Activated T-helper 1 cell treated with anti-CD3 and anti-CD28 coated beads, Interleukin-2, amount 50 U/mL, for 16 hours (primary cell): ENCODE data around the gene SPSB1.

ENCODE experiments used
- DNase-seq, 2 donors: peaks; one replicate each; pipeline ENCODE4 v3.0.0-alpha.2; 2020; ENCODE audit warnings: low read depth in 1 of 2, low spot score in 1 of 2

SPSB1 gene

DNA sequence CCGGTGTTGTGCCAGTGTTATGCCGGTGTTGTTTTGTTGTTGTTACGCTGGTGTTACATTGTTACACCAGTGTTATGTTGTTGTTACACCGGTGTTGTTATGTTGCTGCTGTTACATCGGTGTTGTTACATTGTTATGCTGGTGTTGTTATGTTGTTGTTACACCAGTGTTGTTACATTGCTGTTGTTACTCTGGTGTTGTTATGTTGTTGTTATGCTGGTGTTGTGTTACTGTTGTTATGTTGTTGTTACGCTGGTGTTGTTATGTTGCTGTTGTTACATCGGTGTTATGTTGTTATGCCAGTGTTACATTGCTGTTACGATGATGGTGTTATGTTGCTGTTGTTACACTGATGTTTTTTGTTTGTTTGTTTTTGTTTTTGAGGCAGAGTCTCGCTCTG lies 34.1 kb upstream of the SPSB1 start:
- no peak for DNase-seq

DNA sequence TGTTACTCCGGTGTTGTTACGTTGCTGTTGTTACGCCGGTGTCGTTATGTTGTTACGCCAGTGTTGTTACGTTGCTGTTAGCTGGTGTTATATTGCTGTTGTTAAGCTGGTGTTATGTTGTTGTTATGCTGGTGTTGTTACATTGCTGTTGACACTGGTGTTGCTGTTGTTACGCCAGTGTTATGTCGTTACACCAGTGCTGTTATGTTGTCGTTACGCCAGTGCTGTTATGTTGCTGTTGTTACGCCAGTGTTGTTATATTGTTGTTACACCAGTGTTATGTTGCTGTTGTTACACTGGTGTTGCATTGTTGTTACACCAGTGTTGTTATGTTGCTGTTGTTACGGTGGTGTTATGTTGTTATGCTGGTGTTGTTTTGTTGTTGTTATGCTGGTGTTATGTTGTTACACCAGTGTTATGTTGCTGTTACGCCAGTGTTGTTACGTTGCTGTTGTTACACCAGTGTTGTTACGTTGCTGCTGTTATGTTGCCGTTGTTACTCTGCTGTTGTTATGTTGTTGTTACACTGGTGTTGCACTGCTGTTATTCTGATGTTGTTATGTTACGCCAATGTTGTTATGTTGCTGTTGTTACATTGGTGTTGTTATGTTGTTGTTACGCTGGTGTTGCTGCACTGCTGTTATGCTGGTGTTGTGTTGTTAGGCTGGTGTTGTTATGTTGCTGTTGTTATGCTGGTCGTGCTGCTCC lies 32.5 kb upstream of the SPSB1 start:
- no peak for DNase-seq

DNA sequence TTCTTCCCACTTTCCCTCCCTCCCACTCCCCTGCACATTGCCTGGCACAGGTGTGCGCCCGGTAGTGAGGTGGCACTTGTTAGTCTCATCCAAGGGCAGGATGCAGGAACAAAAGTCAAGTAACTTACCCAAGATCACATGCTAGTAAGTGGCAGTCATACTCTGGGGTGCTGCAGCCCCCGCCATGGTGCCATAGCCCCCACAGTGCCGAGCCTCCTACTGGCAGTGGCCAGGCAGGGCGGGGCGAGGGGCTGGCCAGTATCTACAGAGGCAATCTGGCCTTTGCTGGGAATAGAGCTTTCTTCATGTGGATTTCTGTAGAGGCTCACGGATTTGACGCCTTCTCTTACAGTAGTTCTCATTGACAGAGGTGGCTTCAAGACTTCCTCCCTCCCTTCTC lies 31.2 kb upstream of the SPSB1 start:
- no peak for DNase-seq

DNA sequence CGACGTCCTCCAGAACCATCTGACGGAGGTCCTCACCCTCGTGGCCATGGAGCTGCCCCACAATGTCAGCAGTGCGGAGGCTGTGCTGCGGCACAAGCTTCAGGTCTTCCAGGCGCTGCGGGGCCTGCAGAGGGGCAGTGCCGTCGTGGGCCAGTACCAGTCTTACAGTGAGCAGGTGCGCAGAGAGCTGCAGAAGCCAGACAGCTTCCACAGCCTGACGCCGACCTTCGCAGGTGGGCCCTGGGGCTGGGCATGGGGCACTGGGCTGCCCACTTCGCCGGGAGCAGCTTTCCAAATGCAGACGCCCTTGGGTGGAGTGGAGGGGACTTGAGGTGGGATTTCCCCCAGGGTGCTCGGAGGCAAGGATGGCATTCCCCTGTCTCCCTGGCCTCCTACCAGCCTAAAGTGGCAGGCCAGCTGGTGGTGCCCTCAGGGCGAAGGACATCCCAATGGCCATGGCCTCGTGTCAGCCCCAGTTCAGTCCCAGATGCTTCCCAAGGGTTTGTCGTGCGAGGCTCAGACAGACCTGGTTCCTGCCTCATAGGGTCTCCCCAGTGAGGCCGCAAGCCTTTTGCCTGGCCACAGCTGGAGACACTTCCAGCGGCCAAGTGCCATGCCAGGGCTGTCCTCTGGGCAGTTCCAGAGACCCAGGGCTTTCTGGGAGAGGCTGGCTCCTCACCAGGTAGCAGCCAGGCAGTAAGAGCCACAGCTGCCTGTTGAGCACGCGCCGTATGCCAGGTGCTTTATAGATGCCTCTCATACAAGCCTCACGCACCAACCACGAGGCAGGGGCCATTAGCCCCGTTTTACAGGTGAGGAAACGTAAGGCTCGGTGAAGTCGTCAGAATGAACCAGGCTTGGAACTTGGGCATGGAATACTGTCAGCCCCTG lies 30.4 kb upstream of the SPSB1 start:
- no peak for DNase-seq

DNA sequence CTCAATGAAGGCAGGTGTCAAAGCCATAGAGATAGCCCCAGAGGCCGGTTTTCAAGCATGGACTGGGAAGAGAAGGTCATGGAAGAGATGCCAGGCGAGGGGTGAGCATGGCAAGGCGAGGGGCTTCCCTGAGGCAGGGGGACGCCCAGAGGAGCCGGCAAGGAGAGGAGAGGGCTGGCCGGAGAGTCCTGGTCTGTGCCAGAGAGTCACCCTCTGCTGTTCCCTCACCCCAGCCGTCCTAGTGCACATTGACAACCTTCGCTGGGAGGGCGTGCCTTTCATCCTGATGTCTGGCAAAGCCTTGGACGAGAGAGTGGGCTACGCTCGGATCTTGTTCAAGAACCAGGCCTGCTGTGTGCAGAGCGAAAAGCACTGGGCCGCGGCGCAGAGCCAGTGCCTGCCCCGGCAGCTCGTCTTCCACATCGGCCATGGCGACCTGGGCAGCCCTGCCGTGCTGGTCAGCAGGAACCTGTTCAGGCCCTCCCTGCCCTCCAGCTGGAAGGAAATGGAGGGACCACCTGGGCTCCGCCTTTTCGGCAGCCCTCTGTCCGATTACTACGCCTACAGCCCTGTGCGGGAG lies 29.3 kb upstream of the SPSB1 start:
- no peak for DNase-seq

DNA sequence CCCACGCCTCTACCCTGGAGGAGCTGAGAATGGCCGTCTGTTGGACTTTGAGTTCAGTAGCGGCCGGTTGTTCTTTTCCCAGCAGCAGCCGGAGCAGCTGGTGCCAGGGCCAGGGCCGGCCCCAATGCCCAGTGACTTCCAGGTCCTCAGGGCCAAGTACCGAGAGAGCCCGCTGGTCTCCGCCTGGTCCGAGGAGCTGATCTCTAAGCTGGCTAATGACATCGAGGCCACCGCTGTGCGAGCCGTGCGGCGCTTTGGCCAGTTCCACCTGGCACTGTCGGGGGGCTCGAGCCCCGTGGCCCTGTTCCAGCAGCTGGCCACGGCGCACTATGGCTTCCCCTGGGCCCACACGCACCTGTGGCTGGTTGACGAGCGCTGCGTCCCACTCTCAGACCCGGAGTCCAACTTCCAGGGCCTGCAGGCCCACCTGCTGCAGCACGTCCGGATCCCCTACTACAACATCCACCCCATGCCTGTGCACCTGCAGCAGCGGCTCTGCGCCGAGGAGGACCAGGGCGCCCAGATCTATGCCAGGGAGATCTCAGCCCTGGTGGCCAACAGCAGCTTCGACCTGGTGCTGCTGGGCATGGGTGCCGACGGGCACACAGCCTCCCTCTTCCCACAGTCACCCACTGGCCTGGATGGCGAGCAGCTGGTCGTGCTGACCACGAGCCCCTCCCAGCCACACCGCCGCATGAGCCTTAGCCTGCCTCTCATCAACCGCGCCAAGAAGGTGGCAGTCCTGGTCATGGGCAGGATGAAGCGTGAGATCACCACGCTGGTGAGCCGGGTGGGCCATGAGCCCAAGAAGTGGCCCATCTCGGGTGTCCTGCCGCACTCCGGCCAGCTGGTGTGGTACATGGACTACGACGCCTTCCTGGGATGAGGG lies 28.5 kb upstream of the SPSB1 start:
- no peak for DNase-seq

DNA sequence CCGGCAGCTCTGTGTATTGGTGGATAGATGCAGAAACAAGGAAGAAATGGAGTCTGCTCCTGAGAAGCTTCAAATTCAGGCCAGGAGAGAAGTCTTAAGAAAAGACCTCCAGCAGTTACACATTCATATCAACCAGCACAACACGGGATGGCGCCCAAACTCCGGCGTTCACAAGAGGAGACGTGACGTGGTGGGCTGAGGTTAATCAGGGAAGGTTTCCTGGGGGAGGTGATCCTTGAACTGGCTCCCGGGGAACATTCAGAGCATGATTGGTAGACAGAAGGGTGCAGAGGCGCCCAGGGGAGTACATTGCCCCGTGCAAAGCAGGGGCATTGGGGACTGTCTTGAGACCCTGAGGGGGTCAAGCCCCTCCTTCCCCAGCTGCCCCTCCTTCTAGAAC lies 27.7 kb upstream of the SPSB1 start:
- no peak for DNase-seq

DNA sequence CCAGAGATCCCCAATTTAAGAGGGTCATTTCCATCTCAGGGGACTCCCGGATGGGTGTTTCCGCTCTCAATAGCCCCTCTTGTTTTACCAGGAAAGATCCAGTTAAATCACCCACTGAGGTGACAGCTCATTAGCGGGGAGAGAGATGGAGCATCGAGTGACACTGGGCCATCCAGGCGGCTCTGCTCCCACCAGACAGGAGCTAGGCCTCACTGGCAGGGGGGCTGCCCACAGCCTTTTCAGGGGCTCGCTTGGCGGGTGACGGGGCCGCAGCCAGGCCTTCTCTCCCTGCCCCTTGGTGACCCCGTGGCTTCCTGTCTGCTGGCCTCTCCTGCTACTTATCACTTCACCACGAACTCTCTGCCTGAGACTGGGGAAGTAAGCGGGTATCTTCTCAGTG lies 26.7 kb upstream of the SPSB1 start:
- no peak for DNase-seq

DNA sequence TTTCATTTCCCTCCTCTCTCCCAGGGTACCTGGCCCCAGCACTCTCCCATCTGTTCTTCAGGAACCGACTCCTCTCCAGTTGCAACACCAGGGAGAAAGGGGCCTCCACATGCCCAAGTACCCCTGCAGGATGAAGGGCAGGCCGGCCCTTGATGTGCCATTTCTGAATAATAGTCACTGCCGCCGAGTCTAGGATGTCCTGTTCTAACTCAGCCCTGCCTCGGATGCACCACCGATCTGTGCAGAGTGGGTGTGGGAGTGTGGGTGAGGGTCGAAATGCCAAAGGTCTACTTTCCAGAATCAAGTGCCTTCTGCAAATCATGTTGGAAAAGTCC lies 25.4 kb upstream of the SPSB1 start:
- DNase-seq: no peak

DNA sequence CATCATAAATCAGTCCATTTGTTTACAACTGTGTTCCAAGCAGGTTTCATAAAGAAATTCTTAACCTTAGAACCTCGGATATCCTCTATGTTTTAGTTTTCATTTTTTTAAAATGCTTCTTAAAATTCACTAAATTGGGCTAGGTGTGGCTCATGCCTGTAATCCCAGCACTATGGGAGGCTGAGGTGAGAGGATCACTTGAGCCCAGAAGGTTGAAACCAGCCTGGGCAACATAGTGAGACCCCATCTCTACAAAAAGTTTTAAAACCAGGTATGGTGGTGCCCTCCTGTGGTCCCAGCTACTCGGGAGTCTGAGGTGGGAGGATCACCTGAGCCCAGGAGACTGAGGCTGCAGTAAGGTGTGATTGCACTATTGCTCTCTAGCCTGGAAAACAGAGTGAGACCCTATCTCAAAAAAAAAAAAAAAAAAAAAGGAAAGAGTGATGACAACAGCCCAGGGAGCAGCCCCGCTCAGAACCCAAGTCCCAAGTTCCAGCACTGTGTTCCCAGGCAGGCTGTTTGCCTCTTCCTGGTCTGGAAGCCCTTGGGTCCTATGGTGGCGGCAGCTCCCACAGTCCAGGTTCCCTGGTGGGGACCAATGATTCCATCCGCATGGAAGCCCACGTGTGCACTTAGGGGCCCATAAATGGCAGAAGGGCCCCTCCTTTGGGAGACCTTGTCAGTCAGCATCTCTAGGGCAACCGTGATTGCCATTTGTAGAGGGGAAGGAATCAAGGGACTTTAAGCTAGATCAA lies 24.7 kb upstream of the SPSB1 start:
- no peak for DNase-seq

DNA sequence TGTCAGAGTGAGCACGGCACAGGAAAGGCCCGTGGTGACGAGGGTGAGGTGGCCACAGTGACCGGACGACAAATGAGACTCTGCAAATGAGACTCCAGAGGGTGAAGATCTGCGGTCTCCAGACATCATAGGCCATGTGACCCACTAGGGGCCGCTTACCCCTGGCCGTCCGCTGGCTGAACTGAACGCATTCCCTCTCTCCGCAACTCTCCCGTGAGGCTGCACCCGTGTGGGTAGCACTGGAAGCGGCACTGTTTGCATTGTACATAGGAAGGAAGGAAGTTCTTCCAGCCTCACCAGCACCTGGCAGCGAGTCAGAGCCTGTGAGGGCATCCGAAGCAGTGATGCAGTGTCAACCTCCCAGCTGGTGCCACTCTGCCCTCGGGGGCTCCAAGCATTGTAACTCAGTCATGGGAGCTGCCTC lies 23.6 kb upstream of the SPSB1 start:
- DNase-seq: no peak

DNA sequence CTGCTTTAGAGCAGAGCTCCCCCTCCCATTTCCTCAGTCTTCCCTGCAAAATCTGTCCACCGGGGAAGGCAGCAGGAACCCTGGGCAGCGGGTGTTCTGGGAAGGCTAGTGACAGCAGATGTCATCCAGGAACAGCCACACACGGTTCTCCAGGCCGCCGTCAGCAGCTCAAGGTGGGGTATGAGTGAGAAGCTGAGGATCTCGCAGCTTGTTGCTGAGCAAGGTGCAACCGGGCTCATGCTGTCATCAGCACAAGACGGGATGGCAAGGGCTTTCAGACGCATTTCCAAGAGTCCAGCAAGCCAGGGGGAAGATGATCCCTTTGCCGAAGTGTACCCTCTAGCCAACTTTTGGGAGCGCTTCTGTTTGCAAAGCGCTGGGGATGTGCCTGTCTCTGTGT lies 23.0 kb upstream of the SPSB1 start:
- no peak for DNase-seq

DNA sequence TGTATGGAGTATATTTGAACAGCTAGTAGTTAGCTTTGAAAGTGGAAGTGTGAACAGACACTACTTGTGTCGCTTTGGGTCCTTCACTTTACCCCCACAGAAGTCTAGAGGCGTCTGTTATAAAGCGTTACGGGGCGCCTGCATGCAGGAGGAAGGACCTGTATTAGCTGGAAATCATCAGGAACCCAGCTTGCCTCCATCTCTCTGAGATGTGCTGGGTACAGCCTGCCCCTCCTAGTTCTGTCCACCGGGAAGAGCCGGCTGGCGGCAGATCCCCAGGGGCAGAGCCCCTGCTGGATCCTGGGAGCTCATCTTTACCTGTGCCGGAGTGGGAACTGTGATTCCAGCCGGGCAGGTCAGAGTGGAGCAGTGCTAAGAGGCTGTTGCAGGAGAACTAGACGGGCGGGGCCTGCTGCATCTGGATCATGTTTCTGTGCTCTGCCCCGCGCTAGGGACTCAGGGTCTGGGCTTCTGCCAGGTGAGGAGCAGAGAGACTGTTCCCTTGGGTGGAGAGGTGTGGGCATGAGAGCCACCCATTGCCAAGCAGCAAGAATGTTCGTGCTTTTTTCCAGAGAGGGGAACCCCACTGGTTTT lies 22.3 kb upstream of the SPSB1 start:
- DNase-seq: no peak

DNA sequence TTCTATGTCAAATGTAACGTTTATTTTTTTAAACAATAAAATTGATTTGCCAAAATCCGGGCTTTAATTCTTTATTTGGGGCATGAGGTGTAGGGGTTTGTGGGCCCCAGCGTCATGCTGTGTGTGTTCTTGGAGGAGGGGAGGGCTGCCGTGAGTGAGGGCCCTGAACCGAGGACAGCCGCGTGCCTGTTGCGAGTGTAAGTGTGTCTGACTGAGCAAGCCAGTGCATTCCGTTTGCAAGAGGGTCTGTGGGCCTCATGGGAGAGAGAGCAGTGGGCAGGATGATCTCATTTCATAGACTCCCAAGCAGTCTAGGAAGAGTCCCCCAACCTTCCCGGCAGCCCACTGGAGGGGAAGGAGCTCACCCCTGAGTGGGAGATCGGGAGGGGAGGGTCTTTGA lies 21.4 kb upstream of the SPSB1 start:
- no peak for DNase-seq

DNA sequence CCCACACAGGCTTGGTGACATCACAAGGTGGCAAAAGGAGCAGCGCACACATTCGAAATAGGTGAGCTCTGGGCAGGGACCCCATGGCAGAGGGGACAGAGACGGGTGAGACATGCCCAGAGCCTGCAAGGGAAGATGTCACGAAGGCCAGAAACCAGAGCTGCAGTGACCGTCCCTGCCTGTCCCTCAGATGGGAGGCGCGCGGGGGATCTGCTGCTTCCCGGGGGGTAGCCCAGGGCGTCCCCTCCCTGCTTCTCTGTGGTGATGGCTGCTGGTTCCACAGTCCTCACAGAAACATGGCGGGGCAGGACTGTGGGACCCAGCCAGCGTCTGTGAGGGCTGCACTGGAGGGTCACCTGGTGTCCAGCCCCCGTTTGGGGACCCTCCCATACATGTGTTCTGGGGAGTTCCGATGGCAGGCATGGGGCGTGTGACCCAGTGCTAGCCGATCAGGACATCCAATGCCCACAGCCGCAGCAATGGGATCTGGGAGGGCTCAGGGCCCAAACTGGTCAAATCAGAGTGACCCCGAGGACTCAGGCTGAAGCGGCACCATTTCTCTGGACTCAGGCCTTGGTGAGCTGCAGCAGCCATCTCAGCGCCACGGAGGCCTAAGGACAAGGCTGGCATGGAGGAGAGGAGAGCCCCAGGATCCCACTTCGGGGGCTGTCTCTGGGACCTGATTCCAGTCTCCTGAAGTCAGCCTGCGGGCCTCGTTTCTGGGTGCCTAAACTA lies 20.7 kb upstream of the SPSB1 start:
- no peak for DNase-seq

DNA sequence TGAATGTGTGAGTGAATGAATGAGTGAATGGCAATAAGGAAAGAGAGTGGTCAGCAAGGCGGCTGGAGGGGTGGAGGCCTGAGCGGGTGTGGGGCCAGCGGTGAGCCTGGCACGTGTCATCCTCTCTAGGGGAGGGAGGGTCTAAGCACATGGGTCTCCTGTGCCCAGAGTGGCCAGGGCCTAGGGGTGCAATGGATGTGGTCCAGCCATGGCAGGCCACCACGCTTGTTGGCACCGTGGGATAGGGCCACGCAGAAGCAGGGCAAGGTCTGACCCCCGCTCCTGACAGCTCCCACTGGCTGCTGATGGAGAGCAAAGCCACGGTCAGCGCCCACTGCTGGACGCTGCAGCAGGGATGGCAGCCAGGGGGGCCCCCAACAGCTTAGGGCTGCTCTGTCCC lies 19.5 kb upstream of the SPSB1 start:
- DNase-seq: no peak

DNA sequence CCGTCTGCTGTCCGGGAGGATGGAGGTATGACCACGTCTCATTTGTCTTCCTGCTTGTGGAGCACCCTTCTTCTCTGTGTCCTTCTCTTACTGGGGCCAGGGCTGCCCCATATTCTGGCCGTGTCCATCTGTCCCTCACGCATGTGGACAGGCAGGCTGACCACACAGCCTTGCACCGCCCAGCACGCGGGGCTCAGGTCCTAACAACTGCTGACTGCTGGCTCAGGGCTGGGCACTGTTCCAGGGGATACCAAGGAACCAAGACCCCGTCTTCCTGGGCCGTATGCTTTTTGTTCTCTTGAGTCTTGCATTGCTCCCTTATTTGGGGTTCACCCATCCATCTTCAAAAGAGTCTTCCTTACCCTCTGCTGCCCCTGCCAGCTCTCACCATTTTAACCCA lies 17.5 kb upstream of the SPSB1 start:
- no peak for DNase-seq

DNA sequence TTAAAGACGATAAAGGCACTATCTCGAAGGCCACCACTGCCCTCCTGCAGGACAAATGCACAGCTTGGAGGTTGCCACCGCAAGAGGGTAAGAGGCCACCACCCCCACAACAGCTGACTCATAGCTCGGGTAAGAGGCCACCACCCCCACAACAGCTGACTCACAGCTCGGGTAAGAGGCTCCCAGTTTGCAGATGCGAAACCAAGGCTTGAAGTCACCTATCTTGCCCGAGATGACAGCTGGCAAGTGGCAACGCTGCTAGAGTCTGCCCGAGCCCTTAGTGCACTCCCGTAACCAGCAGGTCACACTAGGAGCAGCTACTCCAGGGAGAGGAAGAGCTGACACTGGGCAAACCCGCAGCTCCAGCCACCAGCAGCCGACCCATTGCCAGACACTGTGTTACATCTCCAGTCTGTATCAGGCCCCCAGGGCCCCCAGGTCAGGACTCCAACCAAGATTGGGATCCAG lies 17.1 kb upstream of the SPSB1 start:
- DNase-seq: peak in 1 of 2 donors; percentile 45

DNA sequence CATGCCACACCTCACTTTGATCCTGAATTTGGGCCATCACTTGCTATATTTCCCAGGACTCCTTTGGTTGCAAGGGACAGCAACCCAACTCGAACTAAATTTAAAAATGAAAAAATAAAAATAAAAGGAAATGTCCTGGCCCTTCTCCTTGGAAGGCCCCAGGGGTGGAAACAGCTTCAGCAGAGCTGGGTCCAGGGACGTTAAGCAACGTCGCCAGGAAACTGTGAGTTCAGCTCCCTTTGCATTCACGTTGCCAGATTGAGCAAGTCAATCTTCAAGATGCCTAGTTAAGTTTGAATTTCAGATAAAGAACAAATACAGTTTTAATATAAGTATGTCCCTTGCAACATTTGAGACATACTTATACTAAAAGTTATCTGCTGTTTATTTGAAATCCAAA lies 14.6 kb upstream of the SPSB1 start:
- DNase-seq: no peak
